Measurements from ENCODE around the gene FAM114A2.

DNA sequence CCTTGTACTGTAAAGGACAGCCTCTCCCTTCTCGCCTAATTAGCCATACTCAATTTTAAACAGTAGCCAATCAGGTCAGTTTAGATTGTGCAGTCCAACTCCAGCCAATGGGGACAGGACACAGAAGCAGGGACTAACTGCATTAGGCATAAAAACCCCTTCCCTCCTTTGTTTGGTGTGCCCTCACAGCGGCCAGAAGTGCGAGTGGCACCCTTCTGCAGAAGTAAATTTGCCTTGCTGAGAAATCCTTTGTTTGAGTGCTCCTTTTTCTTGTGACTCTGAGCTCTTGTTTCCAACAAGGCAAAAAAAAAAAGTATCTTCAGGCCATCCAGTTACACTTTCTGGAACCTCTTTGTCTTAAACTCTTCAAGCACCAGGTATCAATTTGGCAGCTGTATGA is 97.4 kb downstream of the FAM114A2 start:
- TF ChIP-seq ZNF274 (IDR thresholded peaks at IDR 0.05; ENCODE audit: low read depth, low read length) (no peak), YY1 (IDR thresholded peaks at IDR 0.05; ENCODE audit: insufficient read depth, insufficient read length) (no peak)

Data from NT2/D1 (cell line).